ENCODE data around the gene SLC9A9.

GRCh38 chr3:143414571-143415253, 433.6 kb downstream of the SLC9A9 start:
- TF ChIP-seq CTCF (IDR thresholded peaks at IDR 0.05; ENCODE audit: poor library complexity) (no peak), EZH2 (IDR thresholded peaks at IDR 0.05; ENCODE audit: borderline replicate concordance) (no peak), EZH2phosphoT487 (IDR thresholded peaks at IDR 0.05; ENCODE audit: low read depth, severe bottlenecking, unreplicated experiment) (no peak)
